Measurements from ENCODE around the gene C1orf74.

DNA sequence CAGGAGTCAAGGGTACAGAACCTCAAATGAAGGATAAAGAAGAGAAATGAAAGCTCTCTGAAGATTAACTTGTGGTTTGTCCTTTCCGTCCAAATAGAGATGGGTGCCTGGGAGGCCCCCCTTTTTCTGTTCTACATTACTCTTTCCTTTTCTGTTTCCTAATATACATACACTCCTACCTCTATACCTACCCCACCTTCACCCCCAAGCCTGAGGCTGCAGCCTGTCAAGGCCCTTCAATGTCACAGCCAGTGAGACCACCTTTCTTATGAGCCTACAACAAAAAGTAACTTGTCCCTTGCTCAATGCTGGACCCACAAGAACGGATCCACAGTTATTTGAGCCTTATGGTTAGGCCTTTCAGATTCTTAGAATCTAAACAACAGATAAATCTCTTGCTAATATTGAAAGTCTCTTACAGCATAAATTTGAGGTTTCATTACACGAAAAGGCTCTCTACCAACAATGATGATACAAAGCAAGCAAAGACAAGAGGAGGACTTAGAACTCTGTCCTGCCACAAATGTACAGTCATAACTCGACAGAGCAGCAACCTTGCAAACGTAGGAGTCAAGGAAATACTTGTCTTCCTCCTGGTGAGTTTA is 32.6 kb downstream of the C1orf74 start:
- TF ChIP-seq EZH2phosphoT487 (IDR thresholded peaks at IDR 0.05; ENCODE audit: borderline replicate concordance, low read depth) (no peak), RAD21 (IDR thresholded peaks at IDR 0.05; ENCODE audit: low read length) (no peak), RFX5 (IDR thresholded peaks at IDR 0.05; ENCODE audit: low read length) (no peak), POLR2AphosphoS5 (IDR thresholded peaks at IDR 0.05; ENCODE audit: low read depth, low read length) (no peak), YY1 (IDR thresholded peaks at IDR 0.05; ENCODE audit: low read depth) (no peak), CHD2 (IDR thresholded peaks at IDR 0.05; ENCODE audit: low read length, partially characterized antibody) (no peak)
- TF ChIP-seq, protein P1, sequence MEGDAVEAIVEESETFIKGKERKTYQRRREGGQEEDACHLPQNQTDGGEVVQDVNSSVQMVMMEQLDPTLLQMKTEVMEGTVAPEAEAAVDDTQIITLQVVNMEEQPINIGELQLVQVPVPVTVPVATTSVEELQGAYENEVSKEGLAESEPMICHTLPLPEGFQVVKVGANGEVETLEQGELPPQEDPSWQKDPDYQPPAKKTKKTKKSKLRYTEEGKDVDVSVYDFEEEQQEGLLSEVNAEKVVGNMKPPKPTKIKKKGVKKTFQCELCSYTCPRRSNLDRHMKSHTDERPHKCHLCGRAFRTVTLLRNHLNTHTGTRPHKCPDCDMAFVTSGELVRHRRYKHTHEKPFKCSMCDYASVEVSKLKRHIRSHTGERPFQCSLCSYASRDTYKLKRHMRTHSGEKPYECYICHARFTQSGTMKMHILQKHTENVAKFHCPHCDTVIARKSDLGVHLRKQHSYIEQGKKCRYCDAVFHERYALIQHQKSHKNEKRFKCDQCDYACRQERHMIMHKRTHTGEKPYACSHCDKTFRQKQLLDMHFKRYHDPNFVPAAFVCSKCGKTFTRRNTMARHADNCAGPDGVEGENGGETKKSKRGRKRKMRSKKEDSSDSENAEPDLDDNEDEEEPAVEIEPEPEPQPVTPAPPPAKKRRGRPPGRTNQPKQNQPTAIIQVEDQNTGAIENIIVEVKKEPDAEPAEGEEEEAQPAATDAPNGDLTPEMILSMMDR (IDR thresholded peaks at IDR 0.05), result no peak
- TF ChIP-seq, protein P2, sequence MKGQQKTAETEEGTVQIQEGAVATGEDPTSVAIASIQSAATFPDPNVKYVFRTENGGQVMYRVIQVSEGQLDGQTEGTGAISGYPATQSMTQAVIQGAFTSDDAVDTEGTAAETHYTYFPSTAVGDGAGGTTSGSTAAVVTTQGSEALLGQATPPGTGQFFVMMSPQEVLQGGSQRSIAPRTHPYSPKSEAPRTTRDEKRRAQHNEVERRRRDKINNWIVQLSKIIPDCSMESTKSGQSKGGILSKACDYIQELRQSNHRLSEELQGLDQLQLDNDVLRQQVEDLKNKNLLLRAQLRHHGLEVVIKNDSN (IDR thresholded peaks at IDR 0.05; ENCODE audit: borderline replicate concordance, low read depth), result no peak
- TF ChIP-seq, protein P3, sequence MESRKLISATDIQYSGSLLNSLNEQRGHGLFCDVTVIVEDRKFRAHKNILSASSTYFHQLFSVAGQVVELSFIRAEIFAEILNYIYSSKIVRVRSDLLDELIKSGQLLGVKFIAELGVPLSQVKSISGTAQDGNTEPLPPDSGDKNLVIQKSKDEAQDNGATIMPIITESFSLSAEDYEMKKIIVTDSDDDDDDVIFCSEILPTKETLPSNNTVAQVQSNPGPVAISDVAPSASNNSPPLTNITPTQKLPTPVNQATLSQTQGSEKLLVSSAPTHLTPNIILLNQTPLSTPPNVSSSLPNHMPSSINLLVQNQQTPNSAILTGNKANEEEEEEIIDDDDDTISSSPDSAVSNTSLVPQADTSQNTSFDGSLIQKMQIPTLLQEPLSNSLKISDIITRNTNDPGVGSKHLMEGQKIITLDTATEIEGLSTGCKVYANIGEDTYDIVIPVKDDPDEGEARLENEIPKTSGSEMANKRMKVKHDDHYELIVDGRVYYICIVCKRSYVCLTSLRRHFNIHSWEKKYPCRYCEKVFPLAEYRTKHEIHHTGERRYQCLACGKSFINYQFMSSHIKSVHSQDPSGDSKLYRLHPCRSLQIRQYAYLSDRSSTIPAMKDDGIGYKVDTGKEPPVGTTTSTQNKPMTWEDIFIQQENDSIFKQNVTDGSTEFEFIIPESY (IDR thresholded peaks at IDR 0.05; ENCODE audit: borderline replicate concordance, low read depth), result no peak
